ENCODE measurements around the gene CACTIN. TPM values are rescaled to one million over a fixed set of nuclear protein-coding genes. Genes with fewer than 3 reads are reported as not detected.
"Not testable (repeated sequence)": the region's sequence is repeated elsewhere in the genome, so short reads cannot be mapped to it uniquely, and the experiment has no call there.

CACTIN gene
- total RNA-seq, 1 donor from 2014 or later, result 13.5 TPM

- intact Hi-C loops (cut with micrococcal nuclease), result no loop called here
- no peak for DNase-seq
Measured at GRCh38 chr19:3604227-3604986, 22.2 kb downstream of the CACTIN start.

DNA sequence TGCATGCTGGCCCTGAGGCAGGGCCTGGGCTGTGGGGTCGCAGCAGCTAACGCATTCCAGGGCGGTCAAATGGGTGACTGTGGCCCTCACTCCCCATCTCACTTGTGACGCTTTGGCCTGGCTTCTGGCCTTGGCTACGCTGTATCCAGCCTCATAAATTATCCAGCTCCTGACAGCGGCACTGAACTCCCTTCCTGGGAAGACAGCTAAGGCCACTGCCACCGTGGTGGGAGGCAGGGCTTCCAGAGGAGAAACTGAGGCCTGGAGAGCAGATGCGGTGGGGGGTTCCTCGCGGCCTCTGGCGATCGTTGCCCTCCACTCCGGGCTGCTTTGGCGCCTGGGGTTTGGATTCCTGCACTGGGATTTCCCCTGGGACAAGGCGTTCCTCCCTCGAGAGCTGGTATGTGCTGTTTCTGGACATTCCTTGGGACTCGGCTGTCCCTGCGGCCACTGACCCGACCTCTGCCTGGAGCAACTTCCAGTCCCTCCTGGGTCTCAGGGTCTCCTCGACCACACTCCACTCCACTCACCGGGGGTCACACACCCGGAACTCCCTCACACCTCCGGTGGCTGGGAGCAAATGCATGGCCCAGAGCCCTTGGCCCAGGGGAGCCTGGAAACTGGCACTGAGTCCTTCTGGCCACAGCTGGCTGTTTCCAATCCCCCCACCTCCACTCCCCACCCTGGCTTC, 23.3 kb downstream of the CACTIN start:
- no peak for DNase-seq
- intact Hi-C loops (cut with micrococcal nuclease), result no loop called here
- ATAC-seq, result no peak

More at GRCh38 chr19:3604227-3604986, 22.2 kb downstream of the CACTIN start:
- no peak for ATAC-seq

GRCh38 chr19:3601021-3601420, 25.6 kb downstream of the CACTIN start:
- intact Hi-C loops (cut with micrococcal nuclease), result no loop called here
- ATAC-seq (no peak), DNase-seq (no peak)

DNA sequence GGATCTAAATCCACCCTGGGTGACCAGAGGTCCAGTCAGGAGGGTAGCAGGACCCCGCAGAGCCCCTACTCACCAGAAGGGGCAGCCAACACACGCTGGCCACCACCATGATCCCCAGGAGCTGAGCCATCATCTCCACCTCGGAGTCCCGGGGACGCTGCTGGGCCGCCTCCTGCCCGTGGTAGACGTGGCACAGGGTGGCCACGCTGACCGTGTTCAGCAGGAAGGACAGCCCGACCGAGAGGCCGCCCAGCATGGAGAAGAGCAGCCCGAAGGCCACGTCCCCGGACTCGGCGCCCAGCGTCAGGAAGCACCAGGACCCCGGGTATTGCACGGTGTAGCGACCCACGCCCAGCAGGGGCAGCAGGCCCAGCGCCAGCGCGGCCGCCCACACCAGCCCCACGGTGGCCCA, 26.8 kb downstream of the CACTIN start:
- no peak for DNase-seq
- intact Hi-C loops (cut with micrococcal nuclease), result no loop called here
- ATAC-seq, result no peak

GRCh38 chr19:3595521-3596061, 31.0 kb downstream of the CACTIN start:
- intact Hi-C loops (cut with micrococcal nuclease), result no loop called here
- ATAC-seq, result no peak

GRCh38 chr19:3593156-3593555, 33.4 kb downstream of the CACTIN start:
- no peak for DNase-seq
- no peak for ATAC-seq
- intact Hi-C loops (cut with micrococcal nuclease), result no loop called here

More at GRCh38 chr19:3595521-3596061, 31.0 kb downstream of the CACTIN start:
- no peak for DNase-seq

- peak; percentile 70 for ATAC-seq
- DNase-seq, result no peak
- intact Hi-C loops (cut with micrococcal nuclease), result no loop called here
Measured at GRCh38 chr19:3591876-3592613, 34.5 kb downstream of the CACTIN start.

DNA sequence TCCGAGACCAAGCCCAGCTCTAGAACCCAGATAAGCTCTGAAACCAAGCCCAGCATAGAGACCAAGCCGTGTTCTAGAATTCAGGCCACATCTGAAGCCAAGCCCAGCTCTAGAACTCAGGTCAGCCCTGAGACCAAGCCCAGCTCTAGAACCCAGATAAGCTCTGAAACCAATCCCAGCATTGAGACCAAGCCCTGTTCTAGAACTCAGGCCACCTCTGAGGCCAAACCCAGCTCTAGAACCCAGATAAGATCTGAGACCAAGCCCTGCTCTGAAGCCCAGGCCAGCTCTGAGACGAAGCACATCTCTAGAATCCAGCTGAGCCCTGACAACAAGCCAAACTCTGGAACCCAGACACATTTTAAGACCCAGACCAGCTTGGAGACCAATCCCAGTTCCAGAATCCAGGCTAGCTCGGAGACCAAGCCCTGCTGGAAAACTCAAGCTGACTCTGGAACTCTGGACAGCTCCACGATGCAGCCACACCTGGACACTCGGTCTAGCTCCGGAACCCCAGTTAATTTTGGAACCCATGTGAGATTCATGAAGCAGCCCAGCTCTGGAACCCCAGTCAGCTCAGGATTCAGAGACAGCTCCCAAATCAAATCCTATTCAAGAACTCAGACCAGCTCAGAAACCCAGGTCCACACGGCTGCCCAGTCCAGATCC, 35.5 kb downstream of the CACTIN start:
- intact Hi-C loops (cut with micrococcal nuclease), result no loop called here
- DNase-seq, result no peak
- ATAC-seq, result no peak

DNA sequence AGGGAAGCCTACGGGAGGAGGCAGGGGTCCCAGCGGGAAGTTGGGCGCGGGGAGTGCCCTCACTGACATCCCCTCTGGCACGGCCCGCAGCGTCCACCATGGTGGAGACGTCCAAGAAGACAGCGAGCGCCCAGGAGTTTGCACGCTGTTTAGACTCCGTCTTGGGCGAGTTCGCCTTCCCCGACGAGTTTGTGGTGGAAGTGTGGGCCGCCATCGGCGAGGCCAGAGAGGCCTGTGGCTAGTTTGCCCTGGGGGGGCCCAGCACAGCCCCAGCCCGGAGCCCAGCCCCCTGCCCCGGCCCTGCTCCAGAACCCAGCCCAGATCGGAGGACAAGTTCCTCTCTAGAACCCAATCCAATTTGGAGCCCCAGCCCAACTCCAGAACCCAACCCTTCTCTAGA, 36.6 kb downstream of the CACTIN start:
- DNase-seq (no peak), ATAC-seq (no peak)
- intact Hi-C loops (cut with micrococcal nuclease), result no loop called here

GRCh38 chr19:3589439-3589838, 37.2 kb downstream of the CACTIN start:
- no peak for ATAC-seq
- intact Hi-C loops (cut with micrococcal nuclease), result no loop called here
- DNase-seq, result no peak

DNA sequence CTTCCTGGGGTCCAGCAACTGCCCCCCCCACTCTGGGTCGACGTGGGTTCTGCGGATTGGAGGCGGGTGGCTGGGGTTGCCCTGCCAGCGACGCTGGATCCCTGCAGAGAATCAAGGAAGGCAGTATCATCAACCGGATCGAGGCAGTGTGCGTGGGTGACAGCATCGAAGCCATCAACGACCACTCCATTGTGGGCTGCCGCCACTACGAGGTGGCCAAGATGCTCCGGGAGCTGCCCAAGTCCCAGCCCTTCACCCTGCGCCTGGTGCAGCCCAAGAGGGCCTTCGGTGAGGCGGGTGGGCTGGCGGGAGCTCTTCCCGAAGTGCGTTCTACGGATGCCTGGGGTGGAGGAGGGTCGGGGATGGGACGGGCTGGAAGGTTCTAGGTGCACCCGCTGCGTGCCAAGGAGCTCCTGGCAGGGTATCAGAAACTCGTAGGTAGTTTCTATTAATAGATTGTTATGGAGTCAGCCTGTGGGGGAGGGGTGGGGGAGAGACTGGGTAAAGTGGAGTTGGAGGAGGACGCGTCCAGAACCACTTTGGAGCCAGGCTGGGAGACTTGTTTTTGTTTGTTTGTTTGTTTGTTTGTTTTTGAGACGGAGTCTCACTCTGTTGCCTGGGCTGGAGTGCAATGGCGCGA, 39.8 kb downstream of the CACTIN start:
- ATAC-seq, result peak; percentile 69
- DNase-seq, result no peak
- intact Hi-C loops (cut with micrococcal nuclease), result no loop called here

DNA sequence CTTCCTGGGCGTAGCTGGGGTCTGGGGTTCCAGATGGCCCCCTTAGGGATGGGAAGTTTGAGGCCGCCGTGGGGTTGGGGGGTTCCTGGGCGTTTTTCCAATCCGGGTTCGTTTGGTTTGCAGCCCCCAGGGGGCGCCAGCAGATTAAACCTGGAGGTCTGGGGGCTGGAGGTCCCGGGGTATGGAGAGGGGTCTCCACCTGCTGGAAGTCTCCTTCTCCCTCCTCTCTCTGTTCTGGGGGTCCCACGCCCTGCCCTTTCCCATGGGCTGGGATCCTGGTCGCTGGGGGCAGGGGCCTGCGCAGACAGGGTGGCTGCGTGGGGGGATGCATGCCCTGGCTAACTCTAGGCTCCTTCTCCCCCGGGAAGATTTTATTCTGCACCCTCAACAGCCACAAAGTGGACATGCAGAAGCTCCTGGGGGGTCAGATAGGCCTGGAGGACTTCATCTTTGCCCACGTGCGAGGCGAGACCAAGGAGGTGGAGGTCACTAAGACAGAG, 40.4 kb downstream of the CACTIN start:
- intact Hi-C loops (cut with micrococcal nuclease), result no loop called here
- no peak for DNase-seq
- ATAC-seq, result peak; percentile 13

DNA sequence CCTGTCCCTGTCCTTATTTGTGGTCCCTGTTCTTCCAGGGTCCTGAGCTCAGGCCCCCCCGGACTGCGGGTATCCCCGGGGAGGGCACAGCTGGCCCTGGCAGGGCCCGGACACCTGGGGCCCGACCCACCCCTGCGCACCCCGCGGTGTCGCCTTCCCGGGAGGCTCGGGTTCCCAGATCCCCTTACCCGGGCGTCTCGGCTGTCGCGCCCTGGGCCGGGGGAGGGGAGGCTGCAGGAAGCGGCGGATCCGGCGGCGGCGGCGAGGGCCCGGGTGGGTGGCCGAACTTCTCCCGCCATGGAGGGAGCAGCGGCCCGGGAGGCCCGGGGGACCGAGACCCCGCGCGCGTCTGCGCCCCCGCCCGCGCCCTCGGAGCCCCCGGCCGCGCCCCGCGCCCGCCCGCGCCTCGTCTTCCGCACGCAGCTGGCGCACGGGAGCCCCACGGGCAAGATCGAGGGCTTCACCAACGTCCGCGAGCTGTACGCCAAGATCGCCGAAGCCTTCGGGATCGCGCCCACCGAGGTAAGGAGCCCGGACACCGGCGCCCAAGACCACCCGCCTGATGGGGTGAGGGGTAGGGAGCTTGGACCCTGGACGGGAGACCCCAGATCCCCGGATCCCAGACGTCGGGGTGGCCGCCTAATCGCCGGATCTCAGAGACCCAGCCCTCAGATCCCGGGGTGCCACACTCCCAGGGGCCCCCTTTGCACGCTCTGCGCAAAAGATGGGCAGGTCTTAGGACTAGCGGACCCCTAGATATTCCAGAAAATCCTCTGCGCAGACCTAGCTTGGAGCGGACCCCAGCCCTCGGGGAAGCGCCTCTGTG, 41.1 kb downstream of the CACTIN start, which contains the start of gene GIPC3:
GIPC3 (plus strand) TSS at position 178 of the 826 bp plus-strand sequence; CDS start at position 298, 120 bp downstream.
- DNase-seq, result no peak
- intact Hi-C loops (cut with micrococcal nuclease), result no loop called here
- no peak for ATAC-seq

GRCh38 chr19:3584036-3584802, 42.4 kb downstream of the CACTIN start:
- intact Hi-C loops (cut with micrococcal nuclease); DNase-seq; ATAC-seq: not testable (repeated sequence)

GRCh38 chr19:3581792-3582191, 44.8 kb downstream of the CACTIN start:
- intact Hi-C loops (cut with micrococcal nuclease); ATAC-seq; DNase-seq: not testable (repeated sequence)

DNA sequence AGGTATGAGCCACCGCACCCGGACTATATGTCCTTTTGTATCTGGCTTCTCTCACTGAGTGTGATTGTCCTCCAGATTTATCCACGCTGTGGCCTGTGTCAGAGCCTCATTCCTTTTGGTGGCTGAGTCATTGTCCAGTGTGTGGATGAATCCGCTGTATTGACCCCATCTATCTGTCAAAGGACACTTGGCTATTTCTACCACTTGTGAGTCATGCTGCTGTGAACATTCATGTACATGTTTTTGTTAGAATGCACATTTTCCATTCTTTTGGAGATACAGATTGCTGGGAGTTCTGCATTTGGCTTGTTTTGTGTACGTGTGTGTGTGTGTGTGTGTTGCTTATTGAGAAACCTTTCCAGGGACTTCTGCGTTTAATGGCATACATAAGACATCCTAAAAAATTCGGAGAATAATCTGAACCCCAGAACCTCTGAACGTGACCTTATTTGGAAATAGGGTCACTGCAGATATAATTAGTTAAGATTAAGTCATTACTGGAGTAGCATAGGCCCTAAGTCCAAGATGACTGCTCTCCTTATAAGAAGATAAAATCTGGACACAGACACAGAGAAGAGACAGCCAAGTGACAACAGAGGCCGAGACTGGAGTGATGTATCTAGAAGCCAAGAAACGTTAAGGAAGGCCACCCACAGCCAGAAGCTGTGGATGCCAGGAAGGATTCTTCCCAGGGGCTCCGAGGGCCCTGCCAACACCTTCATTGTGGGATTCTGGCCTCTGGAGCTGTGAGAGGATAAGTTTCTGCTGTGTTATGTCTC, 46.2 kb downstream of the CACTIN start:
- intact Hi-C loops (cut with micrococcal nuclease), result no loop called here
- ATAC-seq (no peak), DNase-seq (no peak)

Data from left ventricle myocardium superior (tissue), 1 donor.